ENCODE measurements around the gene ITPK1. TPM values are rescaled to one million over a fixed set of nuclear protein-coding genes. Genes with fewer than 3 reads are reported as not detected.

The ITPK1 gene
- total RNA-seq, 4 donors from 2014 or later, result 132 to 172 (median 157) TPM

- H3K36me3 ChIP-seq, result peaks cover 0 to 27% (median 0%) of the 10 kb centered on the region in 3 donors
- TF ChIP-seq POLR2A (IDR thresholded peaks at IDR 0.05) (no peak), CTCF (IDR thresholded peaks at IDR 0.05) (no peak)
- H3K4me3 ChIP-seq, result no peak overlapping the region
- H3K4me1 ChIP-seq, result peaks cover 0 to 14% (median 0%) of the 10 kb centered on the region in 4 donors
- H3K27ac ChIP-seq, result no peak overlapping the region
- no peaks in the 10 kb centered on the region for H3K27me3 ChIP-seq
- no peak for DNase-seq
- H3K9me3 ChIP-seq, result no peaks in the 10 kb centered on the region
These were observed 150.4 kb downstream of the ITPK1 start for GRCh38 chr14:92965281-92965680.

- H3K9me3 ChIP-seq, result no peaks in the 10 kb centered on the region
- H3K27ac ChIP-seq, result peak overlapping the region in 2 of 4 donors; percentile 20 to 42
- TF ChIP-seq POLR2A (IDR thresholded peaks at IDR 0.05) (no peak), CTCF (IDR thresholded peaks at IDR 0.05) (no peak)
- no peaks in the 10 kb centered on the region for H3K27me3 ChIP-seq
- DNase-seq, result no peak
- H3K4me3 ChIP-seq, result no peak overlapping the region
- H3K36me3 ChIP-seq, result peaks cover 0 to 34% (median 0%) of the 10 kb centered on the region in 3 donors
- peaks cover 0 to 14% (median 0%) of the 10 kb centered on the region in 4 donors for H3K4me1 ChIP-seq
These were observed 151.3 kb downstream of the ITPK1 start for GRCh38 chr14:92964124-92965109.

GRCh38 chr14:92963301-92964123 lies 152.2 kb downstream of the ITPK1 start:
- Histone ChIP-seq H3K9me3 (no peaks in the 10 kb centered on the region), H3K27ac (peak overlapping the region in 2 of 4 donors; percentile 20 to 42), H3K36me3 (peaks cover 0 to 40% (median 0%) of the 10 kb centered on the region in 3 donors), H3K27me3 (no peaks in the 10 kb centered on the region), H3K4me1 (peaks cover 0 to 14% (median 0%) of the 10 kb centered on the region in 4 donors), H3K4me3 (no peak overlapping the region)
- no peak for DNase-seq
- TF ChIP-seq POLR2A (IDR thresholded peaks at IDR 0.05) (no peak), CTCF (IDR thresholded peaks at IDR 0.05) (no peak)

GRCh38 chr14:92962831-92963095 lies 153.0 kb downstream of the ITPK1 start:
- Histone ChIP-seq H3K27me3 (no peaks in the 10 kb centered on the region), H3K4me3 (no peak overlapping the region), H3K9me3 (no peaks in the 10 kb centered on the region), H3K4me1 (peaks cover 0 to 14% (median 0%) of the 10 kb centered on the region in 4 donors), H3K27ac (no peak overlapping the region), H3K36me3 (peaks cover 0 to 47% (median 0%) of the 10 kb centered on the region in 3 donors)
- TF ChIP-seq CTCF (IDR thresholded peaks at IDR 0.05) (no peak), POLR2A (IDR thresholded peaks at IDR 0.05) (no peak)
- no peak for DNase-seq

- H3K27me3 ChIP-seq, result no peaks in the 10 kb centered on the region
- no peaks in the 10 kb centered on the region for H3K9me3 ChIP-seq
- peaks cover 0 to 14% (median 0%) of the 10 kb centered on the region in 4 donors for H3K4me1 ChIP-seq
- H3K36me3 ChIP-seq, result peaks cover 0 to 53% (median 0%) of the 10 kb centered on the region in 3 donors
- TF ChIP-seq POLR2A (IDR thresholded peaks at IDR 0.05), result no peak
- TF ChIP-seq CTCF (IDR thresholded peaks at IDR 0.05), result no peak
- H3K4me3 ChIP-seq, result no peak overlapping the region
- DNase-seq, result no peak
- H3K27ac ChIP-seq, result no peak overlapping the region
These were observed 153.5 kb downstream of the ITPK1 start for GRCh38 chr14:92962031-92962830.
